Measurements from ENCODE around the gene C3orf70. TPM values are rescaled to one million over a fixed set of nuclear protein-coding genes. Genes with fewer than 3 reads are reported as not detected.
A peak's percentile ranks its signal among the peaks of the same experiment; 100 is the strongest.

The C3orf70 gene
- total and polyA plus RNA-seq, 12 donors: 0.75 to 2.2 (median 1.7) TPM

- Histone ChIP-seq H3K27ac (no peak overlapping the region), H3K4me3 (no peak overlapping the region), H3K4me1 (peaks cover 0 to 20% (median 0%) of the 10 kb centered on the region in 9 donors), H3K36me3 (no peaks in the 10 kb centered on the region), H3K27me3 (no peaks in the 10 kb centered on the region), H3K9me3 (peaks cover 0 to 11% (median 0%) of the 10 kb centered on the region in 11 donors)
- no peak for DNase-seq
- intact Hi-C loops (cut with DNase I): no loop called here
- 81 to 82% methylated on average over 3 of the region's 3 CpGs for WGBS, 2 donors
- no peak for ATAC-seq
- no peak for TF ChIP-seq CTCF (IDR thresholded peaks at IDR 0.05)
Measured at GRCh38 chr3:185063431-185063830, 89.4 kb downstream of the C3orf70 start.

- ATAC-seq (peak in 1 of 8 donors; percentile 17), DNase-seq (no peak)
- no peak overlapping the region for H3K27ac ChIP-seq
- no peaks in the 10 kb centered on the region for H3K27me3 ChIP-seq
- intact Hi-C loops (cut with DNase I): no loop called here
- H3K4me1 ChIP-seq: peaks cover 0 to 20% (median 0%) of the 10 kb centered on the region in 9 donors
- no peak overlapping the region for H3K4me3 ChIP-seq
- H3K36me3 ChIP-seq: no peaks in the 10 kb centered on the region
- TF ChIP-seq CTCF (IDR thresholded peaks at IDR 0.05): no peak
- H3K9me3 ChIP-seq: peaks cover 0 to 19% (median 0%) of the 10 kb centered on the region in 11 donors
Measured at GRCh38 chr3:185062191-185062590, 90.7 kb downstream of the C3orf70 start.

- Histone ChIP-seq H3K4me3 (no peak overlapping the region), H3K36me3 (peaks cover 0 to 9% (median 0%) of the 10 kb centered on the region in 9 donors), H3K4me1 (peaks cover 0 to 20% (median 0%) of the 10 kb centered on the region in 9 donors), H3K27me3 (no peaks in the 10 kb centered on the region), H3K27ac (peak overlapping the region in 1 of 10 donors; percentile 65), H3K9me3 (peaks cover 0 to 31% (median 0%) of the 10 kb centered on the region in 11 donors)
- ATAC-seq (no peak), DNase-seq (no peak)
- 100% methylated on average over 2 of the region's 2 CpGs for WGBS, 2 donors
- no peak for TF ChIP-seq CTCF (IDR thresholded peaks at IDR 0.05)
- intact Hi-C loops (cut with DNase I): no loop called here
Measured at GRCh38 chr3:185060655-185061054, 92.2 kb downstream of the C3orf70 start.

GRCh38 chr3:185059766-185060165 is 93.1 kb downstream of the C3orf70 start:
- Histone ChIP-seq H3K27me3 (no peaks in the 10 kb centered on the region), H3K4me3 (no peak overlapping the region), H3K27ac (peak overlapping the region in 1 of 10 donors; percentile 65), H3K9me3 (peaks cover 0 to 31% (median 0%) of the 10 kb centered on the region in 11 donors), H3K4me1 (peaks cover 0 to 20% (median 0%) of the 10 kb centered on the region in 9 donors), H3K36me3 (peaks cover 0 to 18% (median 0%) of the 10 kb centered on the region in 9 donors)
- WGBS, 2 donors: 66 to 69% methylated on average over 2 of the region's 2 CpGs
- ATAC-seq (no peak), DNase-seq (no peak)
- TF ChIP-seq CTCF (IDR thresholded peaks at IDR 0.05): no peak
- intact Hi-C loops (cut with DNase I): no loop called here
